Endothelial cell of umbilical vein (primary cell): ENCODE measurements around the gene ZNF396.

Experiments
- CTCF ChIP-seq, 2 donors: IDR thresholded peaks; 1 replicate in 1 of 2; 2 replicates in 1 of 2; pipeline ENCODE4 v1.5.1; 2011; ENCODE audit warnings: low read length in 2 of 2, mild to moderate bottlenecking in 2 of 2, moderate library complexity in 2 of 2, control low read depth in 1 of 2, inconsistent platforms in 1 of 2, low read depth in 1 of 2; ENCODE audit not compliant: insufficient read depth in 1 of 2; ENCODE audit errors: extremely low read depth in 1 of 2
- EZH2 ChIP-seq: IDR thresholded peaks from 2 replicates; pipeline ENCODE4 v1.6.1; 2012; ENCODE audit warnings: borderline replicate concordance, low read depth, mild to moderate bottlenecking, moderate library complexity, low read length, inconsistent platforms; ENCODE audit not compliant: severe bottlenecking
- FOS ChIP-seq: IDR thresholded peaks from 2 replicates; pipeline ENCODE4 v1.6.1; 2011; ENCODE audit warnings: mild to moderate bottlenecking, low read length, moderate library complexity, borderline replicate concordance; ENCODE audit not compliant: insufficient read depth
- GATA2 ChIP-seq: IDR thresholded peaks from 2 replicates; pipeline ENCODE4 v1.7.0; 2011; ENCODE audit warnings: low read depth, mild to moderate bottlenecking, moderate library complexity, mixed read lengths, low read length; ENCODE audit not compliant: insufficient read length, insufficient read depth
- JUN ChIP-seq: IDR thresholded peaks from 2 replicates; pipeline ENCODE4 v1.6.1; 2011; ENCODE audit warnings: borderline replicate concordance, low read depth; ENCODE audit not compliant: insufficient read length, insufficient read depth
- MAX ChIP-seq: IDR thresholded peaks from 2 replicates; pipeline ENCODE4 v1.6.1; 2011; ENCODE audit not compliant: insufficient read depth, insufficient read length
- MYC ChIP-seq: IDR thresholded peaks from one replicate; pipeline ENCODE4 v1.6.1; 2011; ENCODE audit warnings: mild to moderate bottlenecking, low read depth, low read length
- POLR2A ChIP-seq: IDR thresholded peaks from 2 replicates; pipeline ENCODE4 v1.6.1; 2012; ENCODE audit warnings: low read depth, mild to moderate bottlenecking, control low read depth, low read length
- POLR2AphosphoS5 ChIP-seq: IDR thresholded peaks from 2 replicates; pipeline ENCODE4 v1.6.1; 2012; ENCODE audit warnings: low read depth, mild to moderate bottlenecking, control low read depth, low read length, moderate library complexity; ENCODE audit not compliant: insufficient read depth

GRCh38 chr18:35352778-35353177 lies 24.4 kb downstream of the ZNF396 start:
- TF ChIP-seq CTCF (IDR thresholded peaks at IDR 0.05; ENCODE audit: extremely low read depth in 1 of 2, insufficient read depth in 1 of 2, low read depth in 1 of 2, low read length in 2 of 2) (no peak), FOS (no peak), POLR2A (no peak), MAX (no peak), MYC (no peak), EZH2 (no peak), POLR2AphosphoS5 (no peak), JUN (no peak), GATA2 (no peak)
